Measurements from ENCODE around the gene STARD3NL.

DNA sequence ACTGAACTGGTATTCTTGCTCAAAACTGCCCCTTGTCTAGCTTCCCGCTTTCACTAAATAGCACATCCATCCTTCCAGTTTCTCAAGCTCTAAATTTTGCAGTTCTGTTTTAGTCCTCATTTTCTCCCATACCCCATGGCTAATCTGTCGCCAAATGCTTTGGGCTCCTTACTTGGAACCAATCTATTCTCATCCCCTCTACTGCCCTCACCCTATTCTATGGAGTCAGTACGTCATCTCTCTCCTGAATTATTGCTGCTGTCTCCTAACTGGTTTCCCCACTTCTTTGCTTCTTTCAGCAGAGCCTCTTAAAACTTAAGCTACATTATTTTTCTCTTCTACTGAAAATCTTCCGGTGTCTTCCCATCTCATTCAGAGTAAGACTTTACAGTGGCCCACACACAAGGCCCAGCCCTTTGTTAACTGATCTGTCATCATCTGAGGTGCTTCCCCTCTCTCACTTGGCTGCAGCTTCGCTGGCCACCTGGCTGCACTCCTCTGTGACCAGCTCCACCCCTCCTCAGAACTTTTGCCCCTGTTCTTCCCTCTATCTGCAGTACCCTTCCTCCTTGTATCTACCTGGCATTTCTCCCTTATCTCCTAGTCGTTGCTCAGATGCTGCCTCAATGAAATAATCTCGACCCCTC, 9.9 kb downstream of the STARD3NL start:
- TF ChIP-seq EP300 (IDR thresholded peaks at IDR 0.05; ENCODE audit: borderline replicate concordance) (no peak), CEBPB (IDR thresholded peaks at IDR 0.05) (no peak), TEAD4 (IDR thresholded peaks at IDR 0.05) (no peak), TAF1 (IDR thresholded peaks at IDR 0.05; ENCODE audit: low read depth) (no peak), YY1 (IDR thresholded peaks at IDR 0.05; ENCODE audit: low read depth) (no peak), EGR1 (IDR thresholded peaks at IDR 0.05) (no peak), RAD21 (IDR thresholded peaks at IDR 0.05; ENCODE audit: low read depth) (no peak), FOXM1 (IDR thresholded peaks at IDR 0.05; ENCODE audit: borderline replicate concordance, low read depth) (no peak)
- TF ChIP-seq, protein P1, sequence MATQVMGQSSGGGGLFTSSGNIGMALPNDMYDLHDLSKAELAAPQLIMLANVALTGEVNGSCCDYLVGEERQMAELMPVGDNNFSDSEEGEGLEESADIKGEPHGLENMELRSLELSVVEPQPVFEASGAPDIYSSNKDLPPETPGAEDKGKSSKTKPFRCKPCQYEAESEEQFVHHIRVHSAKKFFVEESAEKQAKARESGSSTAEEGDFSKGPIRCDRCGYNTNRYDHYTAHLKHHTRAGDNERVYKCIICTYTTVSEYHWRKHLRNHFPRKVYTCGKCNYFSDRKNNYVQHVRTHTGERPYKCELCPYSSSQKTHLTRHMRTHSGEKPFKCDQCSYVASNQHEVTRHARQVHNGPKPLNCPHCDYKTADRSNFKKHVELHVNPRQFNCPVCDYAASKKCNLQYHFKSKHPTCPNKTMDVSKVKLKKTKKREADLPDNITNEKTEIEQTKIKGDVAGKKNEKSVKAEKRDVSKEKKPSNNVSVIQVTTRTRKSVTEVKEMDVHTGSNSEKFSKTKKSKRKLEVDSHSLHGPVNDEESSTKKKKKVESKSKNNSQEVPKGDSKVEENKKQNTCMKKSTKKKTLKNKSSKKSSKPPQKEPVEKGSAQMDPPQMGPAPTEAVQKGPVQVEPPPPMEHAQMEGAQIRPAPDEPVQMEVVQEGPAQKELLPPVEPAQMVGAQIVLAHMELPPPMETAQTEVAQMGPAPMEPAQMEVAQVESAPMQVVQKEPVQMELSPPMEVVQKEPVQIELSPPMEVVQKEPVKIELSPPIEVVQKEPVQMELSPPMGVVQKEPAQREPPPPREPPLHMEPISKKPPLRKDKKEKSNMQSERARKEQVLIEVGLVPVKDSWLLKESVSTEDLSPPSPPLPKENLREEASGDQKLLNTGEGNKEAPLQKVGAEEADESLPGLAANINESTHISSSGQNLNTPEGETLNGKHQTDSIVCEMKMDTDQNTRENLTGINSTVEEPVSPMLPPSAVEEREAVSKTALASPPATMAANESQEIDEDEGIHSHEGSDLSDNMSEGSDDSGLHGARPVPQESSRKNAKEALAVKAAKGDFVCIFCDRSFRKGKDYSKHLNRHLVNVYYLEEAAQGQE (IDR thresholded peaks at IDR 0.05; ENCODE audit: low read depth) = no peak

Data from Ishikawa (cell line).